Measurements from ENCODE around the gene RERE.

Gene RERE

DNA sequence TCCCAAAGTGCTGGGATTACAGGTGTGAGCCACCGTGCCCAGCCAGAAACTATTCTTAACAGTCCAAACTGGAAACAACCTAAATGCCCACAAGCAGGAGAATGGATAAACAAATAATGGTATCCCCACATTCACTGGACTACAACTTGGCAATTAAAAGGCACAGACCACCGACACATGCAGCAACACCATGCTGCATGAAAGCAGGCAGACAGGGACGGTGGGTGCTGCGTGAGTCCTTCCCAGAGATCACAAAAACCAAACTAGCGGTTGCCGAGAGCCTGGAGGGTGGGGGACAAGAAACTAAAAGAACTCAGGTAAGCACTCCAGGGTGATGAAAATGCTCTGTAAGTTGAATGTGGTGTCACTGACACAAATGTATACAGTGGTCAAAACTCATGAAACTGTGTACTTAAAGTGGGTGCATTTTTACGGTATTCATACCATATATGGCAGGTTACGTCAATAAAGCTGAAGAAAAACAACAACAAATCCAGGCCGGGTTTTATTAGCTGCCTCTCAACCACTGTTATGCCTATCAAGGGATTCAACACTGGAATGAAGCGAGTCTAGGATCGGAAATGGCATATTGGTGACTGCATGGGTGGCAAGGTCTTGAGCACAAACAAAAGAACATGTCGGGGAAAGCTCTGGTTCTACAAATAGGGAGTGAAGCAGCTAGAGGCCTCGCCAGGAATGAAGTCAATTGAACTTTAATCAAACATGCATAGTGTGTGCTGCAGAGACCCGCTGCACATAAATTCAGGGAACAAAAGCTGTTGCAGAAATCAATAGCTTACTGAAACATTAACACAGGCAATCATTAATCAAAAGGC lies 447.2 kb downstream of the RERE start:
- DNase-seq: no peak

DNA sequence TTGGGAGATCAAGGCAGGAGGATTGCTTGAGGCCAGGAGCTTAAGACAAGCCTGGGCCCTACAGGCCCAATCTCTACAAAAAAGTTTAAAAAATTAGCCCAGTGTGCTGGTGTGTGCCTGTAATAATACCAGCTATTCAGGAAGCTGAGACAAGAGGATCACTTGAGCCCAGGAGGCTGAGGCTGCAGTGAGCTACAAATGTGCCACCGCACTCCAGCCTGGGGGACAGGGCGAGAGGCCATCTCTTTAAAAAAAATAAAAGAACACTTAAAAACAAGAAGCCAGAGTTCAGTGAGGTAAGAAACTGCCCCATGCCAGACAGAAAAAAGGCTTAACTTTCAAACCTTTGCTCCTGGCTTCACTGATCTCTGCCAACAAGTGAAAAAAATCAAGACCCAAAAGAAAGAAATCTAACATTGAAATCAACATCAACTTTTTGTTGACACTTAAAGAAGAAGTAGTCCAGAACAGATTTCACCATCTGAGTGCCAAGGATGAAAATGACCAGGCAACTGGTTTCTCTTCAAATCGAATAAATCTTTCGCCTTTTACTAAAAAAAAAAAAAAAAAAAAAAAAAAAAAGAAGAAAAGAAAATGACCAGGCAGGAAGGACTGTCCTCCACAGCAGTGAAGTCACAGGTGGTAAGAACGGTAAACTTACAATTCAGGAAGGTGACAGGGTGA lies 448.3 kb downstream of the RERE start:
- no peak for DNase-seq

DNA sequence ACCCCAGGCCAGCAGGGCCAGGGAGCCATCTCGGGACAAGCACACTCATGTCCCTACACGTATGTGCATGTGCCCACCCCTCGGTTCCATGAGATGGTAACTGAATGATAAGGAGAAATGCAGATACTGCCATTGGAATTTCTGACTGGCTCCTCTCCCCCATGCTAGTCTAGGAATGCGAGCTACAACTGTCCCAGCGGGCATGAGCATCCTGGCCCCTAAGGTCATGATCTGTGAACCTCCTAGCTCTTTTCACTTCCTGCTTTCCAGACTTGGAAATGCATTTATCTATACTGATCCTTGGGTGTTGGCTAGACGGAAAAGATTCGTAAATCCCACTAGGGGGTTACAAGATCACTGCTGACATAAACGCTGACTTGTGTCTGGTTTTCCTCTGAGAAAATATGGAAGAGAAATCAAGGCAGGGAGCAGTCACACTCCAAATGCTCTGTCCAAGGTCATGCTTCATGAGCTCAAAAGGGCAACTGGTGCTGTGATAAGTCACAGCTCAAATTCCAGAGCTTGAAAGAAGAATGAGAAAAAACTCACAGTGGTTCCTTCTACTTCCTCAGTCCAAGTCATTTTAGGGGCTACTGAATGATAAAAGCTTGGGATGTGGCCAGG lies 449.8 kb downstream of the RERE start:
- no peak for DNase-seq

DNA sequence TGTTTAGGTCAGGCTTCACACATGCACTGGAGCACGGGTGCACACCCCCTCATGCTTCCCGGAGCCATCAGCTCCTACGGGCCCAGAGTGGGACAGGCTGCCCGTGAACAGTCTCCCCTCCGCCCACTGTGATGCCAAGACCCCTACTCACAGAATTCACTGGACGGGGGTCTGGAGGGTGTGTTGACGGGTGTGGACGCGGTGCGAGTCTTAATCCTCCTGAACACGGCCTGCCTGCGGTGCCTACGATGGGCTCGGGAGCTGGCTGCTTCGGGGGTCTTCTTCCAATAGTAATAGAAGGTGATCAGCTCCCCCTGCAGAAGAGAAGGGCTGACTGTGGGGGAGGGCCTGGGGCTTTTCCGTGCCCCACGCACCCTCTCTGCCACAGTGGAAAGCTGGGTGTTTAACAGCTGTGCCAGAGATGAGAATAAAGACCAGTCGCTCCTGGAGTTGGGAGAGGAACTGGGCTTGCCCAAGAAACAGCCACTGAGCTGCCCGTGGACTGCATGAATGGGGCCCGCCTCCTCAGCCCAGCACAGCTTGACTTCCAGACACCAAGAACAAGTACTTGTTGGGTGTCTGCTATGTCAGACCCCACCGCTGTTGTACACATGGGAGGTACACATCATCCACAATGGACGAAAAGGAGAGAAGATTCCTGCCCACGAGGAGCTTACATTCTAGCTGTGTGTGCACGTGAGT lies 451.6 kb downstream of the RERE start:
- DNase-seq: no peak

- no peak for DNase-seq
Observed at GRCh38 chr1:8364528-8365442, 452.7 kb downstream of the RERE start.

- no peak for DNase-seq
Observed at GRCh38 chr1:8363767-8364301, 453.6 kb downstream of the RERE start.

- DNase-seq: no peak
Observed at GRCh38 chr1:8363186-8363766, 454.2 kb downstream of the RERE start.

- no peak for DNase-seq
Observed at GRCh38 chr1:8362701-8363101, 454.7 kb downstream of the RERE start.

DNA sequence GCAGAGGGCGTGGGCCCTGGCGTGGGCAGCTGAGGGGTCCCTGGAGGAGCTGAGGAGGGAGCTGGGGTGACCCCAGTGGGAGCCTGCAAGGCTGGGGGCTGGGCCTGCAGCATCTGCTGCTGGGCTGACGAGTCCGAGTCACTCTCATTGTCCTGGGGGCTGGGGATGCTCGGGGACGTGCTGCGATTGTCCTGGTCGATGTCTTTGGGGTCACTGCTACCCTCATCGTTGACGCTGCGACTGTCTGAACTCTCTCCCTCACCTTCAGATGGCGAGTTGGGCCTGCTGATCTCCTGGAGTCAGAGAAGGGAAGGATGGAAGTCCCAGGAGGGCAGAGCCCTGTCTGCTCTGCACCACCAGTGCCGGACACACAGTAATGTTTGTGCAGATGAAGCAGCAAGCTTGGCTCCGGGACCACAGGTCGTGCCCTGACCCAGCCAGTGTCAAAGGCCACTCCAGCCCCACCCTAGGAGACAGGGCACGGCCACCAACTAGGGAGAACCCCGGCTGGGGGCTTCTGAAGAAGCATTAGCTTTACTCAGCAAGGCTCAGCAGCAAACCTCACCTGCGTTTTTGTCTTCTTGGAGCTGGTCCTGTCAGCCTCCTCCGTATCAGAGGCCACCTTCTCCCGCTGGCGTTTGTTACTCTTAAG lies 456.1 kb downstream of the RERE start:
- DNase-seq: no peak

DNA sequence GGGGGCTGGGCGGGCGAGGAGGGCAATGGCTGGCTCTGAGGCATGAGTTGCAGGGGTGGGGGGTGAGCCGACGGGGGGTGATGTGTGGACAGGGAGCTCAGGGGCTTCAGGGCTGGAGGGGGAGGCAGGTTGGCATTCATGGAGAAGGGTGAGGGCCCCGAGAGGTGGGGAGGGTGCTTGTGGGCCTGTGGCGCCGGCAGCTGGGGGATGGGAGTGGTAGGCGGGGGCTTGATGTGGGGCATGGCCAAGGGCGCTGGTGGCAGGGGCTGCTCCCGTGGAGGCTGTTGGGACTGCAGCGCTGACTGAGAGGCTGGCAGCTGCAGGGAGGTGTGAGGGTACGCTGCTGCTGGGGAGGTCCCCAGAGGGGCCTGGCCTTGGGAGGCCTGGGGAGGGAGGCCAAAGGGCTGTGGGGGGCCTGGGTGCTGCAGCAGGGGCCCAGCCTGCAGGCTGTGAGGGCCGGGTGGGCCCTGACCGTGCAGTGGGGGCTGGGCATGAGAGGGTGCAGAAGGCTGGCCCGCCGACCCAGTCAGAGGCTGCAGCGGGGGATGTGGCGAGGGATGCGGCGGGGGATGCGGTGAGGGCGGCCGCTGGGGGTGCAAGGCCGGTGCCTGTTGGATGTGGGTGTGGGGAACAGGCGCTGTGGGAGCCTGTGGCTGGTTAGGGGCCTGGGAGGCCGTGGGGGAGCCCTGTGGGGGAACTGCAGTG lies 456.8 kb downstream of the RERE start:
- DNase-seq: no peak

DNA sequence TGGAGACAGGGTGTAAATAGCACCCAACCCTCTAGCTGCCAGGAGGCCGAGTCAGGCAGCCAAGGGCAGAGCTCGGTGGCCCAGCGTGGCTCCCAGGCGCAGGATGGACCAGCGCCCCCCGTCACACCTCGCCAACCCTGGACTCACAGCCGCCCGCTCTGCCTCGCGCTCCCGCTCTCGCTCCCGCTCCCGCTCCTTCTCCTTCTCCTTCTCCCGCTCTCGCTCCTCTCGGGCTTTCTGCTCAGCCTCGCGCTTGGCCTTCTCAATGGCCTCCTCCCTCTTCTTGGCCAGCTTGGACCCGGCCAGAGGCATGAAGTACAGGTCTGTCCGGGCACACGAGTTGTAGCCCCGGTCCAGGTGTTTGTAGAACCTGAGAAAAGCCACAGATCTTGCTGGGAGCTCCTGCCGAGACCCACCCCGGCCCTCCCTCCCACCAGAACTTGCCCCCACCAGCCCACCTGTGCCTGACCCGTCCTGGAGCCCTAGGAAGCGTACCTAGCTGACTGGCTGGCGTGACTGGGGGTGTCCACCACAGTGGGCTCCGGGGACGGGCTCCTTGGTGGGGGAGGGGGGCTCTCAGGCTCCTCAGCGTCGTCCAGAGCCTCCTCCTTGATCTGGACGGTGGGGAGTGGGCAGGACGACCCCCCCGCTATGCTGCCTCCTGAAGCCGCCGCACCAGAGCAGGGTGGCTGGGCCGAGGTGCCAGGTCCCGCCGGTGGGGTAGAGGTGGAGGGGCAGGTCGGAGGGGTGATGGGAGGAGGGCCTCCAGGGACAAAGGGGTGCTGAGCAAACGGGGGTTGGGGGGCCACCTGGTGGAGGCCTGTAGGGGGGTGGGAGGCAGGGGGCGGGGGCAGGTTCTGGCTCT lies 457.6 kb downstream of the RERE start:
- DNase-seq: no peak

DNA sequence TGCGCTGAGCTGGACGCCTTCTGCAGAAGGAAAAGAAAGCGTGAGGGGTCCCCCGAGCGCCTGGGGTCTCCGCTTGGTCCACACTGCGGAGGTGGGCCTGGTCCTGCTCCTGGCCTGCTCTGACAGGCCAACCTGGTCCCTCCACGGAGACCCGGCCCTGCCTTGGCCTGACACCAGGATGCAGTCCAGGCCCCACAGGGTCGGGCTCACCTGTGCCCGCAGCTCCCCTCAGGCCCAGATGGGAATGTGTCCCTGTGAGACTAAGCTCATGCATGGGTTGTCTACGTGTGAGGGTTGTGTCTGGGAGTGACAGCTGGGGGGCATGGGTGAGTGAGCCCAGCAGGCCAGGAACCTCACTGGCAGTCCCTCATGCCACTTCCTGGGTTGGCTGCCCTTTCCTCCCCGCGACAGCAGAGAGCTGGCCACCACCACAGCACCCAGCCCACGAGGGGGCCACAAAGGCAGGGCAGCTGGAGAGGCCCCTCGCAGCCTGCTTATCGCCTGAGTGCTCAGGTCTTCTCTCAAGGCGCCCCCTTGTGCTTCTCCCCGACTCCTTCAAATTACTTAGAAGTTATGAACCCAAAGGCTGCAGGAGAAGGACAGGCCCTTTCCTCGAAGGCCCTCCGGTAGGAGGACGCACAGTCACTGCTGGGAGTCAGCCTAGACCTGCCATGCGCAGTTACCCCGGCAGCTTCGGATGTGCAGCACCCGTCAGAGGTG lies 458.4 kb downstream of the RERE start:
- no peak for DNase-seq

GRCh38 chr1:8358241-8358896 lies 459.1 kb downstream of the RERE start:
- no peak for DNase-seq

DNA sequence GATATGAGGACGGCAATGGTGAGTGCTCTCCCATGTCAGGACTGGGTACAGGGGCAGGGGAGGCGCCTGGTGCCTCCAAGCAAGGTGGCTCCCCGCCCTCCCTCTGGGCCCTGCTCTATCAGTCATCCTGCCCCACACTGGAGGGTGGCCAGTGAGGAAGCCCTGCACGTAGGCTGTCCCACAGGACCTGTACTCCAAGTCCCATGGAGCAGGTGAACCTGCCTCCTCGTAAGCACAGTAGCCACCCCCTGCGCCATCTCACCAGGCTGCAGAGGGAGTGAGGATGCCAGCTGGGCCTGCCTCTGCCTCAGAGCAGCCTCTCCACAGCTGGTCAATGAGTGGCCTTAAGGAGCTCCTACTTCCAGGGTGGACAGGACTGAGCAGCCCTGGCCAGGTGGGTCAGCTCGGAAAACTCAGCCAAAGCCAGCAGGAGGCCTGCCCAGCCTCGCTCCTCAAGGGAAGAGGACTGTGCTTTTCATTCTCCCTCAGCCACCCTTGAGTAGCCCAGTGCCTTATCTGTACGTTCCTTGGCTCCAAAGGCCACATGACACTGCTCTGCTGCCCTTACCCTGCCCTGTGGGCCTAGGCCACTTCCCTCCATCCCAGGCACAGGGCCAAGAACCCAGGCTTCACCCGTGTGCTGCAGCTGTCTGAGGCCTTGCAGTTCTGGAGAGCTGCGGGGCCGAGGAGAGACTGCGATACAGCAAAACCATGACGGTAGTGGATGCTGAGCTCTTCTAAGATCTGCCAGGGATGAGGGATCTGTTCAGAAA lies 459.9 kb downstream of the RERE start:
- DNase-seq: no peak

DNA sequence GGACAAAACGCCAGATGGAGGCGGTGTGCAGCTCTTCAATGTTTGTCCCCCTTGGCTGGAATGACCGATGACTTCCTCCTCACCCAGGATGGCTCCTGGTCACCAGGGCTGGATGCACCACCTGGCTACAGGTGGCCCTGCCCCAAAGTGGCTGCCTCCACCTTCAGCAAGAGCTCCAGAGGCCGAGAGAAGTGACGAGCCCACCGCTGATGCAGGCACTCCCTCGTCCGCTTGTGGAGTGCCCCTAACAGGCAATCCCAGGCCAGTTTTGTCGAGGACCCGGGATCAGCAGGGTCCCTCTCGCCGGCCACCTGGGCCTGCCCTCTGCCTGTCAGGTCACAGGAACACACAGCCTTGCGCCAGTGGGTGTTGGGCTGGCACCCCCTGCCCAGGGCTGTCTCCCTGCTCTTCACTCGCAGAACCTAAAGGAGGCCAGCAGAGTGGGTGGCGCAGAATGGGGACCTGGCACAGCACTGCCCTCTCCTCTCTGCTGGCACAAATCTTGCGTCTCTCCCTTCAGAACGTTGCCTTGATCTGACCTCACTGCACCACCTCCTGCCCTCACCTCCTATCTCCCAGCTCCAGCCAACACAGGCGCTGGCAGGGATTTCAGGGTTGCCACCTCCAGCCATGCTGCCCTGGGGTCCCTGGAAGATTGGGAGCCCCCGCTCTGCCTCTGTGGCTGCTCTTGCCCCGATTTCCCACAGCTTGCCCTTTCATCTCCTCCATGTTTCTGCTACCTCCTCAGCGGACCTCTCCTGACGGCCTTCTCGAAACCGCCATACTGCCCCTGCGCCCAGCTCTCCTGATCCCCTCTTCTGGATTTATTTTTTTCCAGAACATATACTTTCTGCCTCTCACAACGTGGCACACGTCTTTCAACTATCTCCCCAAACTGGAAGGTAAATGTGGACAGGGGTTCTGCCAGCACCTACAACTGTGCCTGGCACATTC lies 460.9 kb downstream of the RERE start:
- DNase-seq: no peak
